Cardiac fibroblast (primary cell): Measurements from ENCODE around the gene C19orf67.
A peak's percentile ranks its signal among the peaks of the same experiment; 100 is the strongest.

Experiments used
- DNase-seq, 2 donors: peaks; one replicate each; pipeline versions ENCODE4 v3.0.0 to v3.0.0-alpha.2; 2010; ENCODE audit warnings: low read depth in 2 of 2
- H3K4me3 ChIP-seq, 2 donors: replicated peaks in 1 of 2; 1 replicate in 1 of 2; 2 replicates in 1 of 2; pipeline ENCODE4 v1.5.1; 2011; ENCODE audit warnings: low read depth in 2 of 2, low read length in 2 of 2, mild to moderate bottlenecking in 2 of 2, moderate library complexity in 1 of 2
- CTCF ChIP-seq: IDR thresholded peaks from one replicate; pipeline ENCODE4 v1.5.1; 2011; ENCODE audit warnings: low read depth, mild to moderate bottlenecking, low read length, inconsistent platforms

The C19orf67 gene

GRCh38 chr19:14115756-14116155 is 30.2 kb upstream of the C19orf67 start:
- H3K4me3 ChIP-seq, result no peak overlapping the region
- no peak for TF ChIP-seq CTCF
- no peak for DNase-seq

GRCh38 chr19:14114854-14115253 is 29.3 kb upstream of the C19orf67 start:
- DNase-seq, result peak; percentile 40 to 51
- H3K4me3 ChIP-seq, result no peak overlapping the region
- TF ChIP-seq CTCF, result peak; percentile 70

- no peak overlapping the region for H3K4me3 ChIP-seq
Observed at GRCh38 chr19:14114439-14114838, 28.9 kb upstream of the C19orf67 start.

GRCh38 chr19:14113762-14114414 is 28.3 kb upstream of the C19orf67 start:
- DNase-seq, result no peak
- peak; percentile 25 for TF ChIP-seq CTCF
- H3K4me3 ChIP-seq, result no peak overlapping the region

More at GRCh38 chr19:14114439-14114838, 28.9 kb upstream of the C19orf67 start:
- TF ChIP-seq CTCF, result no peak
- DNase-seq, result no peak

- H3K4me3 ChIP-seq, result peak overlapping the region; percentile 3 to 14
- no peak for TF ChIP-seq CTCF
- DNase-seq, result peak in 1 of 2 donors; percentile 51
Observed at GRCh38 chr19:14112809-14113385, 27.3 kb upstream of the C19orf67 start.

- peak; percentile 54 to 57 for DNase-seq
- TF ChIP-seq CTCF, result no peak
- H3K4me3 ChIP-seq, result peak overlapping the region; percentile 21 to 26
Observed at GRCh38 chr19:14112051-14112808, 26.6 kb upstream of the C19orf67 start.
